GM18873 (cell line): ENCODE measurements around the gene HNF1A.

Experiments
- ATAC-seq: cut with Tn5 transposase; IDR thresholded peaks from one replicate; pipeline ENCODE4 v1.9.1; 2021; ENCODE audit warnings: mild to moderate bottlenecking, moderate library complexity, moderate number of reproducible peaks; ENCODE audit not compliant: unreplicated experiment, low FRiP score

HNF1A gene

DNA sequence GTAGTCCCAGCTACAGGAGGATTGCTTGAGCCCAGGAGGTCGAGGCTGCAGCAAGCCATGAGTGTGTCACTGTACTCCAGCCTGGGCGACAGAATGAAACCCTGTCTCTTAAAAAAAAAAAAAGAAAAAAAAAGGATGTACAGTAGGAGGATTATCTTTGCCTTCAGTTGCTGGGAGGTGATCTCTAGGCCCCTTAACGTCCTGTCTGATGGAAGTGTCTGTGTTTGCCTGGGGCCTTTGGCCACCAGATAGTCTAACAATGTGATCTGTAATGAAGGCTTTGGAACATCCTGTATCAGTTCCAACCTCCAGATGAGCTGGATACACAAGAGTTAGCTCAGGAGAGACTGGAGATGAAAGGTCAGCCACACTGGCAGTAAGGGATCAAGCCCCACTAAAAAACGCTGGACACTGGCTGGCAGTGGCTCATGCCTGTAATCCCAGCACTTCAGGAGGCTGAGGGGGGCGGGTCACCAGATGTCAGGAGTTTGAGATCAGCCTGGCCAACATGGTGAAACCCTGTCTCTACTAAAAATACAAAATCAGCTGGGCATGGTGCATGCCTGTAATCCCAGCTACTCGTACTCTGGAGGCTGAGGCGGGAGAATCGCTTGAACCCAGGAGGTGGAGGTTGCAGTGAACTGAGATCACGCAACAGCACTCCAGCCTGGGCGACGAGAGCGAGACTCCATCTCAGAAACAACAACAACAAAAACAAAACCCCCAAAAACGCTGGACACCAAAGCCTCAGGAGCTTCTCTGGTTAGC is 19.0 kb upstream of the HNF1A start:
- no peak for ATAC-seq

DNA sequence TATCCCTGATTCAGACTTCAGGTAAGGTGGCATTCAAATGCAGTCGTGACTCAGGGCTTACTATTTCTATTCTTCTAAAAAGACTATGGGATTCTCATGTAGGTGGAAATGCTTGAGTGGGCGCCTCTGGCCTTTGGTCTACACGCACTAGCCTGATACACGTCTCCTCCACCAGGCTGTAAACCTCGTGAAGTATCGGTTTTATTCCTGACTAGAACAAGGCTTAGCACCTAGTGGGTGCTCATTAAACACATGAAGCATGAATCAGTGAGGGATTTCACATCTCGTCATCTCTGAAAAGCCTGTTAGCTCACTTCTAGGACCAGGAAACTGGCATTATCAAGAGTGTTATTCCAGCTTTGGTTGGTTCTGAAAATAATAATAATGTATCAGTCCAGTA is 17.7 kb upstream of the HNF1A start:
- ATAC-seq = no peak

DNA sequence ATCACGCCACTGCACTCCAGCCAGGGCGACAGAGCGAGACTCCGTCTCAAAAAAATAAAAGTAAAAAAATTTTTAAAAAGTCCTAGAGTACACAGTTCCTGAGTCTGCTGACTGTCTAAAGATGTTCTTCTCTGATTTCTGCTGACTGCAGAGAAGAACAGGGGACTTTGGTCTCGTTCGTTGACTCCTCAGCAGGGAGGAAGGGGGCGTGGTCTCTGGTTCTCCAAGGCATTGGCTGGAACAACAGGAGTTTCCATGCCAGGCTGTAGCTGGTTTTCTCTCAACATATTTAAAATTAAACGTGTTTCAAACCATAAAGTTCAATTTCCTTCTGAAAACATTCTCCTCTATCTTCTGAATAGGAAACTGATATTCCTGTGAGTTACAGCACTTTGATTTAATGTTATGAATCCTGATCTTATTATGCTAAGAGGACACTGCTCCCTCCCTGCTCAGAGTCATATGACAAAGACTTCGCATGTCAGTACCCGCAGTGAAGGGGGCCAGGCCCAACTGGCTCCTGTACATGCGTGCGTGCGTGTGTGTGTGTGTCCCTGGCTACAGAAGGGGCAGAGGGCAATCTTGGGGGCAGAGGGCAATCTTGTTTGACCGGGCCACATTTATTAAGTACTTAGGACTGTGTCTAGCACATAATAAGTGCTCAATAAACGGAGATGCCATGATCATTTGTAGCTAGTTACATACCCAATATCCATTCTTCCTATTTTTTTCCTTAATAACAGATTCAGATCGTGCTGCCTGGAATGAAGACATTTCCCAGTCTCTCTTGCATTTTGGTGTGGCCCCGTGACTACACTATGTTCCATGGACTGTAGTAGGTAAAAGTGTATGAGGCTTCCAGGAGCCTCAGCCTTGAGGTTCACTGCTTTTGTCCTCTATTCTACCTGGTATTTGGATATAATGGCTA is 16.5 kb upstream of the HNF1A start:
- no peak for ATAC-seq

DNA sequence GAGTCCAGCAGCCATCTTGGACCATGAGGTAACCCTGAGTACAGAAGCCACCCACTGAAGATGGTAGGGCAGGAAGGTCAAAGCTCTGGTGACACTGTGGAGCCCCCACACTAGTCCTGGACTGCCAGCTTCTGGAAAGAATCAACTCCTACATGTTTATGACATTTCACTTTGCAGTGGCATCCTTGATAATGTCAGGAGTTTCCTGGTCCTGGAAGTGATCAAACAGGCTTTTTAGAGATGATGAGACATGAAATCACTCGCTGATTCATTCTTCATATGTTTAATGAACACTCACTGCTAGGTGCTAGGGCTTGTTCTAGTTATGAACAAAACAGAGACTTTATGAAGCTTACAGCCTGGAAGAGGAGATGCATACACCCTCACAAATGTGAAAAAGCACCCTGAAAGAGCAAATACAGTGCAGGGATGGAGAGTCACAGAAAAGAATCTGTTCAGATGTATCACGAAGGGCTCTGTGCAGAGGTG is 15.8 kb upstream of the HNF1A start:
- no peak for ATAC-seq

DNA sequence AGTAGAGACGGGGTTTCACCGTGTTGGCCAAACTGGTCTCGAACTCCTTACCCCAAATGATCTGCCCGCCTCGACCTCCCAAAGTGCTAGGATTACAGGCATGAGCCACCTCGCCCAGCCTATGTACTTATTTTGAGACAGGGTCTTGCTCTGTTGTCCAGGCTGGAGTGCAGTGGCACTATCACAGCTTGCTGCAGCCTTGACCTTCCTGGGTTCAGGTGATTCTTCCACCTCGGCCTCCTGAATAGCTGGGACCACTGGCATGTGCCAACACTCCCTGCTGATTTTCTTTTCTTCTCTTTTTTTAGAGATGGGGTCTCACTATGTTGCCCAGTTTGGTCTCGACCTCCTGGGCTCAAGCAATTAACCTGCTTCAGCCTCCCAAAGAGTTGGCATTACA is 14.0 kb upstream of the HNF1A start:
- no peak for ATAC-seq

DNA sequence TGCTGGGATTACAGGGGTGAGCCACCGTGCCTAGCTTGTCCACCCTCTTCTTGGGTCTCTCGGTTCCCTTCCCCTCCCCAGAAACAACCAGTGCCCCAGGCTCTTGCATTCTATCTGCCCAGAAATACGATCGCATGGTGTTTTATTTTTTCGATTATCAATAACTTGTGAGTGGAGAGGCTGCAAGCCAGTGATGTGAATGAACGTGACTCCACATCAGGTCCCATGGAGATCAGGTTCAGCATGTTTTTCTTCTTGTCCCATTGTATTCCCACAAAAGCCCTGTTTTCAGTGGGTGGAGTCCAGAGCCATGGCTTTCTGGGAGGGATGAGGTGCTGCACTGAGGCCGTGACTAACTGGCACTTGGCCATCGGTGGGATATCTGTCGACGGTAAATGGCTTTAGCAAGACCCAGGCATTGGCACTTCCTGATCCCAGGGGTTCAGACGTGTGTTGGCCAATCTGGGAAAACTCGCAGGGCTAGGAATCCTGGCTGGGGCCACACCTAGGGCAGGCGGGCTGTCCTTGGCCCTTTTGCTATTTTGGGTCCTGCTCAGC is 12.7 kb upstream of the HNF1A start:
- ATAC-seq = no peak

DNA sequence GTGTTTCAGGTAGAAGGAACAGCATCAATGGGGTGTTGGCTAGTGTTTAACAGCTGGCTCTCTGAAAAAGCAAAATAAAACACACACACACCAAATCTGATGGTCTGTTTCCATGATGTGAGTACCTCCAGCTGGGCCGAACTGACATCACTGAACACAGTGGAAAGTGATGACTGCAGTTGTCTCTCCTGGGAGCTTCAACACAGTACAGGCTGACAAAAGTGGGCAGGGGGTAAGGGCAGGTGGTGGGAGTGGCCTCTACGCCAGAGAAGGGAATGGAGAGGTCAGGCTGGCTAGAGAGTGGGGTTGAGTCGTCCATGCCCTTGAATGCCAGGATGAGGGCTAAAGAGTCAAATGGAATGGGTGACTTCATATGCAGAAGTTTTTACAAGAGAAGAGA is 8.0 kb upstream of the HNF1A start:
- no peak for ATAC-seq

DNA sequence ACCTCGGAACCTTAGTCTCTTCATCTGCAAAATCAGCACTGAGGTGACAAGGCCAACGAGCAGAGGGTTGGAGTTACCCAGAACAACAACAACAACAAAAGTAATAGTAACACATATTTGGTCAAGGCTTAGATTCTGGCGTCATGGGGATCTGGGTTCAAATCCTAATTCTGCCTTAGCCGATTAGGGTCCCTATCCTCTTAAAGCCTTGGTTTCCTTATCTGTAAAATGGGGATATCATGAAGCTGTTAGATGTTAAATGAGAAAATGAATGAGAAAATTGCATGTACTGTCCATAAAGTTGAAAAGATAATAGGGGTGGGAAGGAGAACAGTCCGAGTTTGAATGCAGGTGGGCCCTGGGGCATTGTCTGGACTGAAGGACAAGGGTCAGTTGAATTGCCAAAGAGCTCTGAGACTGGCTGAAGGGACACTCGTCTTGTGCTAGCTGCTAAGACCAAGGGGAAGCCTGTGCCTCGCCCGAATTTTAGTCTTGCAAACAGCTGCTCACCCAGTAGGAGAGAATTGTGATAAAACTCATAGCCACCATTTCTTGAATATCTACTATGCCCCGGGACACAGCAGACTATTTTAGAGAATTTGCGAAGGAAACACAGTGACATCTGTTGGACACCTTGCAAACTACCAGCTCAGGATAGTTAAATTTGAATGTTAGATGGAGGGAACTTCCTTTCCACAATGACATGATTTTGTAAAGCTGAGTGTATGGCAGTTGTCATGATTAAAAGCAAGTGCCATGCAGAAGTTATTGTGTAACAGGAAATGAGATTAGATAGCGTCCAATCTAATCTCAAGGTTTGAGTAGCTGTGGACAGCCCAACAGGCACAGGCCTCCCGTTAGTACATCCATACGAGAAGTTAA is 6.8 kb upstream of the HNF1A start:
- ATAC-seq = no peak

DNA sequence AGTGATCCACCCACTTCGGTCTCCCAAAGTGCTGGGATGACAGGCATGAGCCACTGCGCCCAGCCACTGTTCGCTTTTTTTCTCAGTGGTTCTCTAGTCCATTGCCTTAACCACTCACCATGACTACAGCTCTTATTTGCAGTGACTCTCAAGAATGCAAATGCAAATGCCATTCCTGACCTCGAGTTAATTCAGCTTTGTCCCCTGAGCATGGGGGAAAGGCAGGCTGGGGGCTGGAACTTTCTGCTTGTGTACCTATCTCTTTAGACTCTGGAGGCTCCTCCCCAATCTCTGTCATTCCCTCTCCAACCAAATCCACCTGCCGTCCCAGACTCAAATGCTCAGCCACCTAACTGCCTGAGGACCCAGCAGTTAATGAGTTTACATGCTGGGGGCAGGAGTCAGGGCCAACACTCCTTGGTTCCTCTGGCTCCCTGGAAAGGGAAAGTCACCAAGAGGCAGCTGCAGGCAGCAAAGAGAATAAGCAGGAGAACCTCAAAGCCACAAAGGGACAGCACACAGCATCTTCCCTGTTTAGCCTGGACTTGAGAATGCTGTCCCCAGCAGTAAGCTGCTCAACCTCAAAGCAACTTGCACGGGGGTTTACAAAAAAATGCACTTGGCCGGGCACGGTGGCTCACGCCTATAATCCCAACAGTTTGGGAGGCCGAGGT is 5.3 kb upstream of the HNF1A start:
- no peak for ATAC-seq

DNA sequence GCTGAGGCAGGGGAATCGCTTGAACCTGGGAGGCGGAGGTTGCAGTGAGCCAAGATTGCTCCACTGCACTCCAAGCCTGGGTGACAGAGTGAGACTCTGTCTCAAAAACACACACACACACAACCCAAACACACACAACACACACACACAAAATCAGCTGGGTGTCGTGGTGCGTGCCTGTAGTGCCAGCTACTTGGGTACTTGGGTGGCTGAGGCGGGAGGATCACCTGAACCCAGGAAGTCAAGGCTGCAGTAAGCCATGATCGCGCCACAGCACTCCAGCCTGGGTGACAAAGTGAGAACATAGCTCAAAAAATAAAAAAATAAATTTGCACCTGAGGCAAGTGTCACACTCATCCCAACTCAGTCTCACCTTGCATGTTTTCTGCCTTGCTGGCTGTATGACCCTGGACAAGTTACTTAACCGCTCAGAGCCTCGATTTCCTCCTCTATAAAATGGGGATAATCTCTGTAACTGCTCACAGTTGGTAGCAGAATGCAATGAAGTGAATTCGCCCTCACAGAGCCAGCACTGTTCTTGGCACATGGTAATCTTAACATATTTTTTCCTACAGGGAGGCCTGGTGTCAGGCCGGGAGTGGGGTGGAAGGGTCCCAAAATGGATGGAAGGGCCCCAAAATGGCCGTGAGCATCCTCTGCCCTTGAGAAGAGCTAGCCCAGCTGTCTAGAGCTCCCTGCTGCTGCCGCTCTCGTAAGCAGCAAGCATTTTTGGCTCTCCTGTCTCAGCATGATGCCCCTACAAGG is 630 bp upstream of the HNF1A start:
- ATAC-seq = no peak

DNA sequence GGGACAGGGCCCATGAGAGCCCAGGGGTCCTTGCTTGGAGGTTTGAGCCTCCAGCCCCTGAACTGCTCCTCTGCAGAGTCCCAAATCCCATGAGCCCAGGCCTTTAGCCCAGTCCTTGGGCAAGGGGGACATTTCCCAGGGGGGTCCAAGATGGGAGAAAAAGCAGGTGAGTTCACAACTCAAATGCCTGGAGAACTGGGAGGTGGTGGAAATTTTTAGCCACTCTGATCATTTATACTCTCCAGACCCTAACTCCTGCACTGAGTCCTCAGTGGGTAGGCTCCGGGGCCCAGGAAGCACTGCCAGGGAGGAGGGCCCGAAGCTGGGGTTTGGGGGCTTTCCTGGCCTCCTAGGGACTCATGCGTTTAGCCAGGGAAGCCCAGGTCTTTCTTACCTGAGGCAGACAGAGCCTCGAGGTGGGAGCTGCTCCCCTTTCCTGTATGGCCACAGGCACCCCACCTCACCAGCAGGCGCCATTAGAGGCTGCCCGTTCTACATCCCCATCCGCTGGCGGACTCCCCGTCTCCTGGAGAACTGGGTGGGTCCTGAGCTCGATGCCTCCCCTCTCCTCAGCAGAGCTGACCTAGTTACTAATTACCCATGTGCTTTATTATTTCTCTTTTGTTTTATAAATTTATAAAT is 998 bp downstream of the HNF1A start:
- ATAC-seq = no peak

DNA sequence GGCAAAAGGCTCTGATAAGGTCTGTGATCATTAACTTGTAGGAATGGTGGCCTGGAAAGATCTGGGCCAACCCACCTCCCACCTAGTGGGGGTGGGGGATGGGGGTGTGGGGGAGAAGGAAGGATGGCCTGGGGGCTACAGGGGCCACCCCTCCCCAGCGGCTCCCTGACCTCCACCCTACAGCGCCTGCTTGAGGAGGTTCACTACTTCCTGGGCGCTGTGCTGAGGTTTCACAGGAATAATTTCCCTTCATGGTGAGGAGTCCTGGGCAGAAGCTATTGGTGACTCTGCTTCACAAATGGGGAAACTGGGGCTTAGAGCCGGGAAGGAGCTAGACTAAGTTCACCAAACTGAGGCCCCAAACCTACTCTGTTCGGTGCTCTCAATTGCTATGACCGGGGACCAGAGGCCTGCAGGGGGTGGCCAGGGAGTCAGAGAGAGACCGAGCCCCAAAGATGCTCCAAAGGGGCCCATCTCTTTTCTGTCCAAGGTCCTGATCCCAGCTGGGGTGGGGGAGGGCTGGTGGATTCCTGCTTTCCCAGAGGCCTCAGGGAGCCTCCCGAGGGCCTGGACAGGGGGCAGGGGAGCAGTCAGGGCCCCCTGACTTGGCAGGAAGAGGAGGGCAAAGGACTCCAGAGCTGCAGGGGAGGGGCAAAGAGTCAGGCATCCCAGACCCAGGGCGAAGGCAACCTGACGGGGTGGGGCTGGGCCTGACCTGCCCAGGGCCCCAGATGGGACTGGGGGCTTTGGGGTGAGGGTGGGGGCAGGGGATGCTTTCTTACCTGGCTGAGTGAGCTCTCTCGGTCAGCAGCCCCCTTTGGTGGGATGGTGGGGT is 1.7 kb downstream of the HNF1A start:
- no peak for ATAC-seq

DNA sequence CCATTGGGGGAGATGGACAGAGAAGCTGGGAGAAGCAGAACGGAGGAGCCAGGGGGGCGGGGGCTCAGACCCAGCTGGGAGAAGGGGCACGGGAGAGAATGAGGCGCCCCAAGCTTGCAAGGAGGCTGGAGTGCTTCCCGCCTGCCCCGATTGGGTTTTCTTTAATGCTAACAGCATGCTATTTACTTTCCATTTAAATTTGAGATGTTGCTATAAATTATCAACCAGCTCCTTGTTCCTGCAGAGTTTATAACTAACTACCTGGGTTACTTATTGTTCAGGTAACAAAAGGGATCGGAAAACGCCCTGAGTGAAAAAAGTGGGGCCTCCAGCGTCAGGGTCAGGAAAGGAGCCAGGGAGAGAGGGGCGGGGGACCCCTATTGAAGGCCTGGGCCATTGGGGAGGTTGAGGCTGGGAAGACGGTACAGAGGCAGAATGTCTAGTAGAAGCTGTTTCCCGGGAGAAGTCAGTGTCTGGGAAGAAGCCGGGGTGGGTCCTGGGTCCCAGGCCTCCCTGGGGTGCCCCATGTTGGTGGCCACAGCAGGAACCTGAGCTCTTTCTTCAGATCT is 2.5 kb downstream of the HNF1A start:
- ATAC-seq = no peak

DNA sequence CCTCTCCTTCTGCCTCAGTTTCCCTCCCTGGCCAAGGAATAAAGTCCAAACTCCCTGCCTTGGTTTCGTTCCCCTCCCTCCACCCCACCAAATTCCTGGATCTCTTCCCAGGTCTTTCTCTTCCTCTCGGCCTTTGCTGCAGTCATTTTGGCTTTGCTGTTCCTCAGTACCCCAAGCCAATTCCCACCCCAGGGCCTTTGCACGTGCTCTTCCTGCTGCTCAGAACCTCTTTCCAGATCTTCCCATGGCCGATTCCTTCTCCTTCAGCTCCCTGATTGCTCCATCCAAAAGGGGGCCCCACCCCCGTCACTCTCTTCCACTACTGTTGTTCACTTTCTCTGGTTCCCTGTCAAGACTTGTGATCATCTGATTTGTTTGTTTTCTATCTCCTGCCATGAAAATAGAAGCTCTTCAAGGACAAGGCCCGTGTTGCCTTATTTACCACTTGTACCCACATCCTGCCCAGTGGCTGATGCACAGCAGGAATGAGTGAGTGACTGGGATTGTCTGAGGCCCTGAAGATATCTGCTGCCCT is 3.1 kb downstream of the HNF1A start:
- ATAC-seq = no peak

DNA sequence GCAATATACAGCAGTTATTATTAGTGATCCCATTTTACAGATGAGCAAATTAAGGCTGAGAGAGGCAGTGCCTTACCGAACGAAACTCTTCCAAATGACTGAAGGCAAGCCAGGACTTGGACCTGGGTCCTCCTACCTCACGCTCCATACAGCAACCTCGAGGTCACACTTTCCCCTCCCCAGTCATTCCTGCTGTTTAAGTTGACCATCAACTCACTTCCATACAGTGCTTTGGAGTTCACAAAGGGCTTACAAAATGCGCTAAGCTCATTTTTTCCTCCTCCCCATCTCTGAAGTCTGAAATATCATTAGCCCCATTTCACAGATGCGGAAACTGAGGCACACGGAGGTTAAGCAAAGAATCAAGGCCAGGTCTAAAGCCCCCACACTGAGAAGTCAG is 4.3 kb downstream of the HNF1A start:
- ATAC-seq = no peak

DNA sequence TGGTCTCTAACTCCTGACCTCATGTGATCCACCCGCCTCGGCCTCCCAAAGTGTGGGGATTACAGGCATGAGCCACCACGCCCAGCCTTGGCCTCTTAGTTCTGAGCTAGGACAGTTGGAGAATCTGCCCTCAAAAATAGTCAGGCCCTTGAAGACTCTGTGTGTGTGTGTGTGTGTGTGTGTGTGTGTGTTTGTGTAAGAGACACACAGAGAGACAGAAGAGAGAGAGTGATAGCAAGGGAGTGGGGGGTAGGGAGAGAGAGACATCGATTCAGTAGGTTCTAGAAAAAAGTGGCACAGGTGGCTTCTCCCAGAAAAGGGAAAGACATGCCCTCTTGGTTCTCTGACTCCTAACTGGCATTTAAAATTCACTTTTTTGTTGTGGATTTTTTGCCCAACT is 5.4 kb downstream of the HNF1A start:
- no peak for ATAC-seq

DNA sequence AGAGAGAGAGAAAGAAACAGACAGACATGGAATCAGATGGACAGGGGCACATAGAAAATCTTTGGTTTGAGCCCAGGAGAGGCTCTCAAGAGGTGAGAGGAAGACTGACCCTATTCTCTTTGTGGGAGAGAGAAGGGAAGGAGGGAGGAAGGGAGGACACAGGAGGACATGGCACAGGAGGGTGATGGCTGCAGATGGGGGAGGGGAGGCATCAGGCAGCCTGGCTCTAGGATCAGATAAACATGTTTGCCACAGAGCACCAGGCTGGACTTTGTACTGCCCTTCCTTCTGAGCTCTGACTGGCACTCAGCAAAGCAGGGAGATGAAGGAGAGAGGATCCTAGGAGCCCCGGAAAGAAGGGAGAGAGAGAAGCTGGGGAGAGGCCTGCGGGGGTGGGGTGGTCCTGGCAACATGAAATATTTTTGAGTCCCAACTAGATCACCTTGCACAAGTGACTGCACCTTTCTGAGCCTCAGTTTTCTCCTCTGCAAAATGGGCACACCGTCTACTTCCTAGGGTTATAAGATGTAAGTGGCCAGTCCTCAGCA is 6.1 kb downstream of the HNF1A start:
- ATAC-seq = no peak
